ENCODE results near the gene BTBD9.

The BTBD9 gene

GRCh38 chr6:38225766-38226165, 414.0 kb downstream of the BTBD9 start:
- no peak for DNase-seq (ENCODE audit: low read depth)
- no peak overlapping the region for H3K4me3 ChIP-seq (replicated peaks; ENCODE audit: low read depth, low read length)
- TF ChIP-seq CTCF (IDR thresholded peaks at IDR 0.05; ENCODE audit: low read length, missing control alignments) = no peak

- no peak overlapping the region for H3K4me3 ChIP-seq (replicated peaks; ENCODE audit: low read depth, low read length)
- no peak for DNase-seq (ENCODE audit: low read depth)
- no peak for TF ChIP-seq CTCF (IDR thresholded peaks at IDR 0.05; ENCODE audit: low read length, missing control alignments)
Observed at GRCh38 chr6:38221251-38221650, 418.5 kb downstream of the BTBD9 start.

- DNase-seq (ENCODE audit: low read depth) = no peak
- no peak for TF ChIP-seq CTCF (IDR thresholded peaks at IDR 0.05; ENCODE audit: low read length, missing control alignments)
- no peak overlapping the region for H3K4me3 ChIP-seq (replicated peaks; ENCODE audit: low read depth, low read length)
Observed at GRCh38 chr6:38220069-38220723, 419.5 kb downstream of the BTBD9 start.

GRCh38 chr6:38218235-38218634, 421.5 kb downstream of the BTBD9 start:
- H3K4me3 ChIP-seq (replicated peaks; ENCODE audit: low read depth, low read length) = no peak overlapping the region
- DNase-seq (ENCODE audit: low read depth) = no peak
- no peak for TF ChIP-seq CTCF (IDR thresholded peaks at IDR 0.05; ENCODE audit: low read length, missing control alignments)

GRCh38 chr6:38216451-38216850, 423.3 kb downstream of the BTBD9 start:
- no peak overlapping the region for H3K4me3 ChIP-seq (replicated peaks; ENCODE audit: low read depth, low read length)
- no peak for TF ChIP-seq CTCF (IDR thresholded peaks at IDR 0.05; ENCODE audit: low read length, missing control alignments)
- DNase-seq (ENCODE audit: low read depth) = no peak

- no peak for TF ChIP-seq CTCF (IDR thresholded peaks at IDR 0.05; ENCODE audit: low read length, missing control alignments)
- no peak for DNase-seq (ENCODE audit: low read depth)
- H3K4me3 ChIP-seq (replicated peaks; ENCODE audit: low read depth, low read length) = no peak overlapping the region
Observed at GRCh38 chr6:38215651-38216311, 423.9 kb downstream of the BTBD9 start.

GRCh38 chr6:38215225-38215624, 424.5 kb downstream of the BTBD9 start:
- H3K4me3 ChIP-seq (replicated peaks; ENCODE audit: low read depth, low read length) = no peak overlapping the region
- no peak for TF ChIP-seq CTCF (IDR thresholded peaks at IDR 0.05; ENCODE audit: low read length, missing control alignments)
- no peak for DNase-seq (ENCODE audit: low read depth)

Measured in fibroblast of pulmonary artery (primary cell).